Activated B cell treated with CpG ODN at 0.5 μM for 24 hours (primary cell): ENCODE results near the gene INKA2. TPM values are rescaled to one million over a fixed set of nuclear protein-coding genes. Genes with fewer than 3 reads are reported as not detected.

Experiments used
- ATAC-seq: fragments of 200-7000 bp; cut with Tn5 transposase; one replicate; pipeline ENCODE4 v1.10.0; 2021; ENCODE audit warnings: low read depth, mild to moderate bottlenecking, moderate library complexity
- CTCF ChIA-PET: fragments of 350-600 bp; sonication (Branson Sonifier 250); formaldehyde crosslinking; loops from one replicate; lab custom pipeline; 2021; ENCODE audit warnings: antibody characterized with exemption; lab: Charles Lee
- POLR2A ChIA-PET: fragments of 350-600 bp; sonication (Branson Sonifier 250); formaldehyde crosslinking; loops from one replicate; lab custom pipeline; 2021; ENCODE audit warnings: antibody characterized with exemption; lab: Charles Lee
- DNase-seq: peaks from one replicate; pipeline ENCODE4 v3.0.0; 2022
- H3K27ac Mint-ChIP-seq: one replicate; pipeline ENCODE4 v1.8.0; 2020; ENCODE audit warnings: mixed read lengths
- H3K27me3 Mint-ChIP-seq: one replicate; pipeline ENCODE4 v1.8.0; 2021; ENCODE audit warnings: mixed read lengths
- H3K36me3 Mint-ChIP-seq: one replicate; pipeline ENCODE4 v1.8.0; 2021; ENCODE audit warnings: low read depth, mixed read lengths
- H3K4me1 Mint-ChIP-seq: one replicate; pipeline ENCODE4 v1.8.0; 2021; ENCODE audit warnings: mixed read lengths
- H3K4me3 Mint-ChIP-seq: one replicate; pipeline ENCODE4 v1.8.0; 2020; ENCODE audit warnings: mild to moderate bottlenecking, mixed read lengths
- H3K9me3 Mint-ChIP-seq: one replicate; pipeline ENCODE4 v1.8.0; 2020; ENCODE audit warnings: mixed read lengths
- intact Hi-C: fragments of 100-400 bp; cut with micrococcal nuclease; formaldehyde crosslinking; loops from one replicate; pipeline ENCODE4 v1.15.1; 2024
- total RNA-seq: library from RNA; stranded (reverse); gene quantifications from 2 replicates; pipeline ENCODE4 v1.2.3, GENCODE V29; 2022
- TF ChIP-seq, protein P1 (sequence below): fragments of 200-600 bp; IDR thresholded peaks from one replicate; pipeline ENCODE4 v1.8.0; 2022; ENCODE audit warnings: antibody characterized with exemption, mild to moderate bottlenecking

Gene INKA2
- total RNA-seq, 1 donor from 2014 or later: 2.1 TPM

DNA sequence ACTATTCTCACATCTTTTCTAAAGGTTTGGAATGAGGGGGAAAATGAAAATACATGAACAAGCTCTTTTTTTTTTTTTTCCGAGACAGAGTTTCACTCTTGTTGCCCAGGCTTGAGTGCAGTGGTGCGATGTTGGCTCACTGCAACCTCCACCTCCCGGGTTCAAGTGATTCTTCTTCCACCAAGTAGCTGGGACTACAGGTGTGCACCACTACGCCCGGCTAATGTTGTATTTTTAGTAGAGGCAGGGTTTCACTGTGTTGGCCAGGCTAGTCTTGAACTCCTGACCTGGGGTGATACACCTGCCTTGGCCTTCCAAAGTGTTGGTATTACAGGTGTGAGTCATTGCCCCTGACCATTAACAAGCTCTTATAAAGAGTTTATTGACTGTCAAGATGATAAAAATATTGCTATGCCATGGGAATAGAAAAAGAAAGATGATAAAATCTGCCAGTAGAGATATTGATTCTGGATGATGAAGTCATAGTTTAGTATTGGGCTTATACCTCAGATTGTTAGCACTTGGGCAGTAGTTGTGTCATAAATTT lies 36.6 kb downstream of the INKA2 start:
- intact Hi-C loops: no loop called here
- no peak overlapping the region for H3K4me3 Mint-ChIP-seq
- ATAC-seq: no peak
- peaks cover 81% of the 10 kb centered on the region for H3K36me3 Mint-ChIP-seq
- ChIA-PET CTCF (interaction anchor here (0.7 to 1.3 kb wide), 3 partner anchors 12 to 195 kb away, joined by 3 to 4 read pairs (median 3); no protein-coding TSS in a partner anchor), POLR2A (interaction anchor here (0.6 to 1.2 kb wide), 3 partner anchors 147 to 194 kb away, joined by 3 to 7 read pairs (median 4); no protein-coding TSS in a partner anchor)
- no peaks in the 10 kb centered on the region for H3K9me3 Mint-ChIP-seq
- no peaks in the 10 kb centered on the region for H3K27me3 Mint-ChIP-seq
- DNase-seq: no peak
- TF ChIP-seq, protein P1, sequence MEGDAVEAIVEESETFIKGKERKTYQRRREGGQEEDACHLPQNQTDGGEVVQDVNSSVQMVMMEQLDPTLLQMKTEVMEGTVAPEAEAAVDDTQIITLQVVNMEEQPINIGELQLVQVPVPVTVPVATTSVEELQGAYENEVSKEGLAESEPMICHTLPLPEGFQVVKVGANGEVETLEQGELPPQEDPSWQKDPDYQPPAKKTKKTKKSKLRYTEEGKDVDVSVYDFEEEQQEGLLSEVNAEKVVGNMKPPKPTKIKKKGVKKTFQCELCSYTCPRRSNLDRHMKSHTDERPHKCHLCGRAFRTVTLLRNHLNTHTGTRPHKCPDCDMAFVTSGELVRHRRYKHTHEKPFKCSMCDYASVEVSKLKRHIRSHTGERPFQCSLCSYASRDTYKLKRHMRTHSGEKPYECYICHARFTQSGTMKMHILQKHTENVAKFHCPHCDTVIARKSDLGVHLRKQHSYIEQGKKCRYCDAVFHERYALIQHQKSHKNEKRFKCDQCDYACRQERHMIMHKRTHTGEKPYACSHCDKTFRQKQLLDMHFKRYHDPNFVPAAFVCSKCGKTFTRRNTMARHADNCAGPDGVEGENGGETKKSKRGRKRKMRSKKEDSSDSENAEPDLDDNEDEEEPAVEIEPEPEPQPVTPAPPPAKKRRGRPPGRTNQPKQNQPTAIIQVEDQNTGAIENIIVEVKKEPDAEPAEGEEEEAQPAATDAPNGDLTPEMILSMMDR: no peak
- peaks cover 21% of the 10 kb centered on the region for H3K4me1 Mint-ChIP-seq
- no peak overlapping the region for H3K27ac Mint-ChIP-seq

DNA sequence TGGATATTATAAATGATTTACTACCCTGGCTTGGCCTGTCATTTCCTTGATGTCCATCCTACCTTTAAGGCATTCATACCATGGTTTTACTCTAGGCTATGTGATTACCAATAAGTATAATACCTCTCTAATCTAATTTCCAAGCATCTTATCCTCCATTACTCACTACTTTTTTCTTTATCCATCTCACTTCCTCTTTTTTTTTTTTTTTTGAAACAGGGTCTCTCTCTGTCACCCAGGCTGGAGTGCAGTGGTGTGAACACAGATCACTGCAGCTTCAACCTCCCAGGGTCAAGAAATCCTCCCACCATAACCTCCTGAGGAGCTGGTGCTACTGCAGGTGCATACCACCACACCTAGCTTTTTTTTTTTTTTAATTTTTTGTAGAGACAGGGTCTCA lies 39.9 kb downstream of the INKA2 start:
- H3K4me3 Mint-ChIP-seq: no peak overlapping the region
- TF ChIP-seq, protein P1: no peak
- peaks cover 35% of the 10 kb centered on the region for H3K4me1 Mint-ChIP-seq
- H3K27ac Mint-ChIP-seq: peak overlapping the region; percentile 43
- H3K36me3 Mint-ChIP-seq: peaks cover 77% of the 10 kb centered on the region
- intact Hi-C loops: loop anchor here (5.0 kb wide), 1 partner anchor 132 kb away; no protein-coding TSS in a partner anchor
- CTCF ChIA-PET: interaction anchor here (1.5 kb wide), 1 partner anchor 15 kb away, joined by 4 read pairs; no protein-coding TSS in a partner anchor
- ATAC-seq (peak; percentile 45), DNase-seq (no peak)
- POLR2A ChIA-PET: interaction anchor here (0.5 to 1.5 kb wide), 3 partner anchors 10 to 192 kb away, joined by 5 to 8 read pairs (median 7); no protein-coding TSS in a partner anchor
- no peaks in the 10 kb centered on the region for H3K27me3 Mint-ChIP-seq
- H3K9me3 Mint-ChIP-seq: no peaks in the 10 kb centered on the region

DNA sequence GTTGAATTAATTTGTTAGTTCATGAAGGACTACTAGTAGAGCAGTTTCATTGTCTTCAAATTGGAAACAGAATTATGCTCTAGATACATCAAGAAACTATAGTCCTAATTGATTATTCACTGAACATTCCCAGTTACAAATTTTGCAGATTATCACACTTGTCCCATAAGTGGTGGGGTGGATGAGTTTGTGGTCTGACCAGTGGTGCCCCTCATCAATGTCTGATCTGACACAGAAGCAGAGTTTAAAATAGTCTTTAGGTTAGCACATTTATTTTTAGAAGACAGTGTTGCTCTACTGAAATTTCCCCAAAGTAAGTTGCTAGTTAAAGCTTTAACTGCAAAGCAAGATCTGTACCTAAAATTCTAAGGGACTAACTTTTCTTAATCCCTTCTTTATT lies 42.9 kb downstream of the INKA2 start:
- no peak for DNase-seq
- intact Hi-C loops: loop anchor here (5.0 kb wide), 1 partner anchor 129 kb away; no protein-coding TSS in a partner anchor
- TF ChIP-seq, protein P1: no peak
- Mint-ChIP-seq H3K9me3 (no peaks in the 10 kb centered on the region), H3K36me3 (peaks cover 79% of the 10 kb centered on the region), H3K27me3 (no peaks in the 10 kb centered on the region), H3K4me3 (no peak overlapping the region), H3K4me1 (peaks cover 50% of the 10 kb centered on the region), H3K27ac (peak overlapping the region; percentile 19)
- ATAC-seq: no peak
- POLR2A ChIA-PET: no interaction called here
- CTCF ChIA-PET: interaction anchor here (0.9 to 1.5 kb wide), 2 partner anchors 19 to 189 kb away, joined by 3 read pairs; no protein-coding TSS in a partner anchor

DNA sequence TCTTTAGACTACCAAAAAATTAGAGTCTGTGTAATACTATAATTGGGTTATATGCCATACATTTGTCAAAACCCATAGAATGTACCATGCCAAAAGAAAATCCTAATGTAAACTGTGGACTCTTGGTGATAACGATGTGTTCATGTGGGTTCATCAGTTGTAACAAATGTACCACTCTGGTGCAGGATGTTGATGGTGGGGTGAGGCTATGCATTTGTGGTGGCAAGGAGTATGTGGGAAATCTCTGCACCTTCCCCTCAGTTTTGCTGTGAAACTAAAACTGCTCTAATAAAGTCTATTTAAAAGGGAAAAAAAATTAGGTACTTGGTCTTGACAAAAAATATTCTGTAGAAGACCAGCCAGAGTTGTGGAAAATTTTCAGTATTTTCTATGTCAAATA lies 43.4 kb downstream of the INKA2 start:
- intact Hi-C loops: loop anchor here (5.0 kb wide), 1 partner anchor 128 kb away; no protein-coding TSS in a partner anchor
- ChIA-PET POLR2A (no interaction called here), CTCF (no interaction called here)
- Mint-ChIP-seq H3K27ac (peak overlapping the region; percentile 51), H3K9me3 (no peaks in the 10 kb centered on the region), H3K4me1 (peaks cover 52% of the 10 kb centered on the region), H3K27me3 (no peaks in the 10 kb centered on the region), H3K4me3 (no peak overlapping the region), H3K36me3 (peaks cover 77% of the 10 kb centered on the region)
- ATAC-seq: no peak
- TF ChIP-seq, protein P1: no peak
- no peak for DNase-seq

DNA sequence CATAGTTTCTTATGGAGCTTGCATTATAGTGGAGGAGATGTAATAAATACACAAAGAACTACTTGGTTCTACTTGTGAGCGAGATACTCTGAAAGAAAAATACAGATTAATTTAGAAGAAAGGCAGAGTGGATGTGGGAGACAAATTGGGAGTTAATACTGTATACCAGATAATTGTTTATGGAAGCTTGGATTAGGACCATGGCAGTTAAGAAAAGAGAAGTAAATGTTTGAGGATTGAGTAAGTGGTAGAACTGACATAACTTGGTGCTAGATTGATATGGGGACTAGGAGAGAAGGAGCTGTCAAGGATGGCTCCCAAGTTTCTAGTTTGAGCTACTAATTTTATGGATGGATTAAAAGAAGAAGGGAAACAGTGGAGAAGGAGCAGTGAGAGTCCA lies 47.3 kb downstream of the INKA2 start:
- peak overlapping the region; percentile 54 for H3K27ac Mint-ChIP-seq

More for the DNA sequence above, 47.3 kb downstream of the INKA2 start:
- Mint-ChIP-seq H3K27me3 (no peaks in the 10 kb centered on the region), H3K4me3 (no peak overlapping the region), H3K9me3 (peaks cover 5% of the 10 kb centered on the region), H3K4me1 (peaks cover 62% of the 10 kb centered on the region), H3K36me3 (peaks cover 51% of the 10 kb centered on the region)
- ChIA-PET POLR2A (no interaction called here), CTCF (interaction anchor here (2.5 kb wide), 1 partner anchor 184 kb away, joined by 8 read pairs; no protein-coding TSS in a partner anchor)
- ATAC-seq: no peak
- TF ChIP-seq, protein P1: no peak
- DNase-seq: no peak
- intact Hi-C loops: loop anchor here (2.0 to 5.0 kb wide), 2 partner anchors 15 to 35 kb away; no protein-coding TSS in a partner anchor
